ENCODE results near the gene CDKL2.
"Not testable (repeated sequence)": the region's sequence is repeated elsewhere in the genome, so short reads cannot be mapped to it uniquely, and the experiment has no call there.

The CDKL2 gene

GRCh38 chr4:75672461-75673026 is 42.2 kb upstream of the CDKL2 start:
- H3K4me3 ChIP-seq (ENCODE audit: low read depth, low read length), result peak overlapping the region; percentile 86
- TF ChIP-seq CTCF (IDR thresholded peaks at IDR 0.05; ENCODE audit: borderline replicate concordance, insufficient read depth, low read depth, low read length), result no peak

GRCh38 chr4:75671802-75672421 is 41.6 kb upstream of the CDKL2 start:
- no peak for TF ChIP-seq CTCF (IDR thresholded peaks at IDR 0.05; ENCODE audit: borderline replicate concordance, insufficient read depth, low read depth, low read length)

DNA sequence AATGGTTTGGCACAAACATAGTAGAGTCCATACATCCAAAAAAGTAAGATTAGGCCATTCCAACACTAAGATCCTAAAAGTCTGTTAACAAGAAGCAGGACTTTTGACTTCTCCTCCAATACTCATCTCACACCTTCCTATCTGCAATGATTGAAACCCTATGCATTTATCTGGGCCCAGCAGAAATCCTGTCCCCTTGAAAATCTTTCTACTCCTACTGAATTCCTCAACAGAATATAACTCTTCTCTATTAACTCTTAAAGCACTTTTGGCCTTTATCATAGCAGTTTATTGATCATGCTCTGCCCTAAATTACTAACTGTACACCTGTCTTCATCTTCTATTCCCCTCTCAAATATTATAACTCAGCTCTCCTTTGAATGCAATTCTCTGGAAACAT is 38.3 kb upstream of the CDKL2 start:
- no peak for TF ChIP-seq CTCF (IDR thresholded peaks at IDR 0.05; ENCODE audit: borderline replicate concordance, insufficient read depth, low read depth, low read length)
- no peak overlapping the region for H3K4me3 ChIP-seq (ENCODE audit: low read depth, low read length)

More at GRCh38 chr4:75671802-75672421, 41.6 kb upstream of the CDKL2 start:
- H3K4me3 ChIP-seq (ENCODE audit: low read depth, low read length), result peak overlapping the region; percentile 86

DNA sequence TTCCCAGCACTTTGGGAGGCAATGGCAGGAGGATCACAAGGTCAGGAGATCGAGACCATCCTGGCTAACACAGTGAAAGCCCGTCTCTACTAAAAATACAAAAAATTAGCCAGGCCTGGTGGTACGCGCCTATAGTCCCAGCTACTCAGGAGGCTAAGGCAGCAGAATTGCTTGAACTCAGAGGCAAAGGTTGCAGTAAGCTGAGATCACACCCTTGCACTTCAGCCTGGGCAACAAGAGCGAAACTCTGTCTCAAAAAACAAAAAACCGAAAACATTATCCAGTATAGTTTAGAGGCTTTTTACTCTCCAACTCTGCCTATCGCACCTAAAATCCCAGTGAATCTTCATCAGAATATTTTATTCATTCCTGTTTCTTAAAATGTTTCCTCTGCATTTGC is 37.3 kb upstream of the CDKL2 start:
- H3K4me3 ChIP-seq (ENCODE audit: low read depth, low read length), result not testable (repeated sequence)

GRCh38 chr4:75666299-75666698 is 36.0 kb upstream of the CDKL2 start:
- H3K4me3 ChIP-seq (ENCODE audit: low read depth, low read length), result no peak overlapping the region
- TF ChIP-seq CTCF (IDR thresholded peaks at IDR 0.05; ENCODE audit: borderline replicate concordance, insufficient read depth, low read depth, low read length), result no peak

- H3K4me3 ChIP-seq (ENCODE audit: low read depth, low read length), result not testable (repeated sequence)
These were observed 34.3 kb upstream of the CDKL2 start for GRCh38 chr4:75664604-75665003.

DNA sequence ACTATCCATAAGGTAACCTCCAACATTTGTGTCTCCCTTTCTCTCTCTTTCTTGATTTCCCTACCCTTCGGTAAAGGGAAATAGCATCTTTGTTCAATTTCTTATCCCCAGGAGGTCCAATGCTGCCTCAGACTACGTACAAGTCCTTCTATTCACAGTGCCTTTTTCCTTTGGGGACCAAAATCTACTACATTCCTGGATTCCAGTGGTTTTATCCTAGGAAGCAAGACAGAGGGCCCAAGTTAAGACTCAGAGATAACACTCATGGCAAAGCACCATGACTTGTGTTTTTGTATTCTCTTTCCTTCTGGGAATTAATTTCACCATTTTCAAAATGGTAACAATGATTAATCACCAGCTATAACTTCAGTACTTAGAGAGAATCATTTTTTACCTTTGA is 32.3 kb upstream of the CDKL2 start:
- no peak for TF ChIP-seq CTCF (IDR thresholded peaks at IDR 0.05; ENCODE audit: borderline replicate concordance, insufficient read depth, low read depth, low read length)
- no peak overlapping the region for H3K4me3 ChIP-seq (ENCODE audit: low read depth, low read length)

- no peak for TF ChIP-seq CTCF (IDR thresholded peaks at IDR 0.05; ENCODE audit: borderline replicate concordance, insufficient read depth, low read depth, low read length)
- no peak overlapping the region for H3K4me3 ChIP-seq (ENCODE audit: low read depth, low read length)
These were observed 30.2 kb upstream of the CDKL2 start for GRCh38 chr4:75660491-75660890.
